H1 (cell line): ENCODE results near the gene MAGI2. TPM values are rescaled to one million over a fixed set of nuclear protein-coding genes. Genes with fewer than 3 reads are reported as not detected.

ENCODE experiments used
- CTCF ChIA-PET: fragments of 300-600 bp; sonication (Branson Sonifier 250); formaldehyde crosslinking; loops from one replicate; lab custom pipeline; 2021; ENCODE audit not compliant: partially characterized antibody; lab: Charles Lee
- POLR2A ChIA-PET: fragments of 300-600 bp; sonication (Branson Sonifier 250); formaldehyde crosslinking; loops from one replicate; lab custom pipeline; 2021; ENCODE audit warnings: inconsistent platforms; ENCODE audit not compliant: partially characterized antibody; lab: Charles Lee
- DNase-seq, 2 experiments: peaks; one replicate each; pipeline versions ENCODE4 v3.0.0 to v3.0.0-alpha.2; 2010 to 2022; ENCODE audit warnings: low spot score in 2 of 2, low read depth in 1 of 2, mixed read lengths in 1 of 2
- FAIRE-seq: peaks from 2 replicates; lab custom pipeline; 2011; peaks lifted over from hg19 to GRCh38; lab: Jason Lieb, UNC
- H2AFZ ChIP-seq: 2 replicates; pipeline ENCODE4 v1.8.1; 2012; ENCODE audit warnings: low read length, inconsistent platforms
- H2AK5ac ChIP-seq: 2 replicates; pipeline ENCODE4 v1.6.1; 2013; ENCODE audit warnings: low read depth, low read length
- H2BK120ac ChIP-seq: replicated peaks from 2 replicates; pipeline ENCODE3; 2013; ENCODE audit warnings: low read depth, low read length, inconsistent platforms
- H2BK12ac ChIP-seq: 2 replicates; pipeline ENCODE4 v1.6.1; 2013; ENCODE audit warnings: low read depth, low read length
- H2BK15ac ChIP-seq: 2 replicates; pipeline ENCODE4 v1.6.1; 2013; ENCODE audit warnings: low read length
- H2BK20ac ChIP-seq: 2 replicates; pipeline ENCODE4 v1.6.1; 2013; ENCODE audit warnings: low read length
- H2BK5ac ChIP-seq: 2 replicates; pipeline ENCODE4 v1.6.1; 2013; ENCODE audit warnings: low read depth, low read length
- H3K14ac ChIP-seq: 2 replicates; pipeline ENCODE4 v1.6.1; 2013; ENCODE audit warnings: inconsistent platforms; ENCODE audit not compliant: insufficient read length
- H3K18ac ChIP-seq: 2 replicates; pipeline ENCODE4 v1.6.1; 2013; ENCODE audit warnings: low read length; ENCODE audit errors: extremely low read depth
- H3K23ac ChIP-seq: 2 replicates; pipeline ENCODE4 v1.6.1; 2013; ENCODE audit warnings: inconsistent platforms; ENCODE audit not compliant: insufficient read length
- H3K23me2 ChIP-seq: 2 replicates; pipeline ENCODE4 v1.6.1; 2013; ENCODE audit warnings: low read depth, low read length
- H3K27ac ChIP-seq: 2 replicates; pipeline ENCODE4 v1.6.1; 2011; ENCODE audit warnings: low read depth, low read length, inconsistent platforms
- H3K27me3 ChIP-seq, 4 experiments: replicated peaks in 1 of 4; 1 replicate in 1 of 4; 2 replicates in 3 of 4; pipeline versions ENCODE4 v1.6.1 to v1.8.1; 2011 to 2013; ENCODE audit warnings: low read length in 3 of 4, mild to moderate bottlenecking in 3 of 4, inconsistent platforms in 2 of 4, mixed read lengths in 2 of 4, moderate library complexity in 1 of 4; ENCODE audit not compliant: control insufficient read depth in 3 of 4, insufficient read depth in 3 of 4; ENCODE audit errors: extremely low read depth in 1 of 4
- H3K36me3 ChIP-seq, 4 experiments: 2 replicates each; pipeline versions ENCODE4 v1.6.1 to v1.8.1; 2011 to 2013; ENCODE audit warnings: mild to moderate bottlenecking in 4 of 4, low read length in 3 of 4, moderate library complexity in 2 of 4, control low read depth in 1 of 4, inconsistent platforms in 1 of 4; ENCODE audit not compliant: insufficient read depth in 4 of 4, control insufficient read depth in 2 of 4
- H3K4ac ChIP-seq: replicated peaks from 2 replicates; pipeline ENCODE3; 2013; ENCODE audit warnings: low read length, low read depth, mixed read lengths, inconsistent platforms; ENCODE audit not compliant: insufficient read length
- H3K4me1 ChIP-seq, 4 experiments: replicated peaks in 1 of 4; 1 replicate in 1 of 4; 2 replicates in 3 of 4; pipeline versions ENCODE4 v1.6.1 to v1.8.1; 2011 to 2013; ENCODE audit warnings: low read length in 3 of 4, inconsistent platforms in 2 of 4, mixed read lengths in 1 of 4; ENCODE audit not compliant: insufficient read depth in 4 of 4, control insufficient read depth in 3 of 4
- H3K4me2 ChIP-seq, 2 experiments: 2 replicates each; pipeline versions ENCODE4 v1.6.1 to v1.8.1; 2011 to 2013; ENCODE audit warnings: low read depth in 2 of 2, low read length in 2 of 2, control low read depth in 1 of 2, inconsistent platforms in 1 of 2, mild to moderate bottlenecking in 1 of 2; ENCODE audit not compliant: insufficient read depth in 1 of 2
- H3K4me3 ChIP-seq, 4 experiments: fragments of 200-600, 300-600 bp in 1 of 4; sonication (generic), shearing (Covaris generic), sonication (Bioruptor Twin) in 1 of 4; 2 replicates each; pipeline versions ENCODE4 v1.5.1 to v1.8.1; 2011 to 2016; ENCODE audit warnings: low read length in 4 of 4, low read depth in 3 of 4, control low read depth in 2 of 4, inconsistent platforms in 2 of 4, mild to moderate bottlenecking in 2 of 4, mixed read lengths in 1 of 4, moderate library complexity in 1 of 4; ENCODE audit not compliant: insufficient read depth in 2 of 4; ENCODE audit errors: extremely low read depth in 1 of 4
- H3K56ac ChIP-seq: replicated peaks from 2 replicates; pipeline ENCODE3; 2013; ENCODE audit warnings: low read depth, mild to moderate bottlenecking, mixed read lengths, low read length, inconsistent platforms; ENCODE audit not compliant: insufficient read length
- H3K79me1 ChIP-seq: 2 replicates; pipeline ENCODE4 v1.6.1; 2013; ENCODE audit warnings: low read depth, low read length, control low read depth
- H3K79me2 ChIP-seq, 2 experiments: 2 replicates each; pipeline versions ENCODE4 v1.6.1 to v1.8.1; 2012 to 2013; ENCODE audit warnings: low read length in 2 of 2, mild to moderate bottlenecking in 2 of 2, inconsistent platforms in 1 of 2; ENCODE audit not compliant: insufficient read depth in 2 of 2, control insufficient read depth in 1 of 2
- H3K9ac ChIP-seq, 4 experiments: replicated peaks in 1 of 4; 1 replicate in 1 of 4; 2 replicates in 3 of 4; pipeline versions ENCODE4 v1.6.1 to v1.8.1; 2011 to 2013; ENCODE audit warnings: low read depth in 3 of 4, low read length in 3 of 4, control low read depth in 2 of 4, mild to moderate bottlenecking in 2 of 4, moderate library complexity in 2 of 4, inconsistent platforms in 1 of 4; ENCODE audit errors: extremely low read depth in 1 of 4
- H3K9me3 ChIP-seq, 2 experiments: 2 replicates each; pipeline versions ENCODE4 v1.6.1 to v1.8.1; 2012 to 2013; ENCODE audit warnings: mild to moderate bottlenecking in 2 of 2, moderate library complexity in 2 of 2, control low read depth in 1 of 2, inconsistent platforms in 1 of 2, low read depth in 1 of 2, low read length in 1 of 2, mixed read lengths in 1 of 2; ENCODE audit not compliant: insufficient read depth in 2 of 2
- H4K20me1 ChIP-seq, 2 experiments: replicated peaks in 1 of 2; 2 replicates each; pipeline versions ENCODE3 to v1.8.1; 2011 to 2013; ENCODE audit warnings: inconsistent platforms in 2 of 2, low read length in 2 of 2, mild to moderate bottlenecking in 1 of 2; ENCODE audit not compliant: insufficient read depth in 2 of 2, control insufficient read depth in 1 of 2
- H4K5ac ChIP-seq: 2 replicates; pipeline ENCODE4 v1.6.1; 2013; ENCODE audit warnings: low read length, low read depth, mixed read lengths, inconsistent platforms; ENCODE audit not compliant: insufficient read length
- H4K8ac ChIP-seq: 2 replicates; pipeline ENCODE4 v1.8.0; 2013; ENCODE audit warnings: mild to moderate bottlenecking, moderate library complexity, low read length, inconsistent platforms; ENCODE audit not compliant: insufficient read depth; ENCODE audit errors: extremely low read depth
- H4K91ac ChIP-seq: replicated peaks from 2 replicates; pipeline ENCODE3; 2013; ENCODE audit warnings: low read length, mixed read lengths, inconsistent platforms; ENCODE audit not compliant: insufficient read length
- FOSL1 ChIP-seq: IDR thresholded peaks from 2 replicates; pipeline ENCODE4 v1.6.1; 2011; ENCODE audit warnings: mild to moderate bottlenecking, low read depth, low read length, moderate library complexity; ENCODE audit not compliant: insufficient read depth
- TBP ChIP-seq: IDR thresholded peaks from 2 replicates; pipeline ENCODE4 v1.6.1; 2011; ENCODE audit warnings: low read depth, low read length, improper control_type of control experiment
- WGBS, 2 experiments: shearing (Covaris generic) in 1 of 2; methylation state at CpG; one replicate each; pipeline versions ENCODE4 v1.1.6 to v1.1.7; 2013 to 2015; ENCODE audit warnings: low lambda C conversion rate in 2 of 2, mixed read lengths in 2 of 2, inconsistent platforms in 1 of 2, low coverage in 1 of 2, missing lambda C conversion rate in 1 of 2; ENCODE audit not compliant: insufficient replicate concordance in 2 of 2, insufficient coverage in 1 of 2, insufficient read length in 1 of 2; ENCODE audit errors: extremely low coverage in 1 of 2, missing lambda C conversion rate in 1 of 2; 5-methylcytosine and 5-hydroxymethylcytosine counted together
- polyA plus RNA-seq, 7 experiments: library from polyadenylated mRNA; depleted of rRNA in 3 of 7; stranded (reverse) in 5 of 7; unstranded in 2 of 7; fragments of >200 nt in 5 of 7; fragments of 200-250 nt in 2 of 7; gene quantifications; 1 replicate in 5 of 7; 2 replicates in 1 of 7; 4 replicates in 1 of 7; pipeline versions ENCODE4 v1.2.1 to v1.2.3, GENCODE V29; 2011 to 2013; ENCODE audit warnings: missing spikeins in 2 of 7, mixed read lengths in 2 of 7
- total RNA-seq: library from RNA; stranded (reverse); fragmentation: NEBNext Ultra II Directional; extraction: Animal tissue kit (Norgen Biotek cat#: 25700); gene quantifications from 2 replicates; pipeline ENCODE4 v1.2.1, GENCODE V29; 2021
- TF ChIP-seq, protein P1 (sequence below): IDR thresholded peaks from 2 replicates; pipeline ENCODE4 v1.6.1; 2012; ENCODE audit warnings: low read length, inconsistent platforms

Gene MAGI2
- total and polyA plus RNA-seq, 2 of the 8 experiments (the other 6 are each of a cell fraction or from before 2014, with no cell fraction given): 6.0 to 27.3 TPM

DNA sequence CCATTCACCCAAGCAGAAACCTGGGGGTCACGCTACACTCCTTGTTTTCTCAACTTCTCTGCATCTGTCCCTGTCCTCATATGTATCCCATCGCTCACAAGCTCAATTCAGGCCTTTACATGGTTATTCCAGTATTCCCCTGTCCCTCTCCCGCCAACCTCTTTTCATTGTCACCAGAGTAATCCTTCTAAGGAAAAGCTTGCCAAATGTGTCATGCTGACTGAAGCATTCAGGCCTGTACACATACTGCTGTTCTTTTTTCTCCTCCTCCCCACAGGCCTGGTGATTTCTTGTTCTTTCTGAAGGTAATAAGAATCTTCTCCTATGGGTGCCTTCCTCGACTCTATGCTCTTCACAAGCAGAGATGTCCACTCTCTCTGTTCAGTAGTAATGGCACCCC is 1372.7 kb downstream of the MAGI2 start:
- H3K4me3 ChIP-seq: no peak overlapping the region
- H3K4me1 ChIP-seq: peaks cover 0 to 7% (median 2%) of the 10 kb centered on the region in 4 experiments; a peak in 2 of 7 replicates
- H4K8ac ChIP-seq: no peak overlapping the region
- H2BK12ac ChIP-seq: no peak overlapping the region
- no peak overlapping the region for H2AK5ac ChIP-seq
- H3K23me2 ChIP-seq: no peaks in the 10 kb centered on the region
- POLR2A ChIA-PET: interaction anchor here (1.2 kb wide), 1 partner anchor 62 kb away, joined by 3 read pairs; no protein-coding TSS in a partner anchor
- CTCF ChIA-PET: interaction anchor here (0.6 to 5.7 kb wide), 12 partner anchors 10 to 143 kb away, joined by 3 to 35 read pairs (median 3); no protein-coding TSS in a partner anchor
- no peak overlapping the region for H3K14ac ChIP-seq
- H4K20me1 ChIP-seq: no peaks in the 10 kb centered on the region
- no peak overlapping the region for H3K18ac ChIP-seq
- WGBS, 2 experiments: 86% methylated on average over 4 of the region's 4 CpGs; no CpG with 5 or more reads in 1 of the 2 experiments
- DNase-seq (no peak), FAIRE-seq (no peak)
- no peak overlapping the region for H2BK5ac ChIP-seq
- H2BK15ac ChIP-seq: no peak overlapping the region
- no peak overlapping the region for H3K27ac ChIP-seq
- H3K23ac ChIP-seq: no peak overlapping the region
- no peak overlapping the region for H4K5ac ChIP-seq
- H3K9ac ChIP-seq: no peak overlapping the region
- no peak overlapping the region for H3K56ac ChIP-seq
- H2AFZ ChIP-seq: no peak overlapping the region
- no peaks in the 10 kb centered on the region for H3K79me1 ChIP-seq
- no peak overlapping the region for H4K91ac ChIP-seq
- no peaks in the 10 kb centered on the region; a peak in 1 of 8 replicates for H3K36me3 ChIP-seq
- H3K9me3 ChIP-seq: no peaks in the 10 kb centered on the region
- no peak overlapping the region for H3K4ac ChIP-seq
- no peak overlapping the region for H2BK120ac ChIP-seq
- H3K27me3 ChIP-seq: peaks cover 0 to 8% (median 3%) of the 10 kb centered on the region in 4 experiments; a peak in 4 of 7 replicates
- H3K4me2 ChIP-seq: no peak overlapping the region
- H3K79me2 ChIP-seq: no peaks in the 10 kb centered on the region
- TF ChIP-seq, protein P1, sequence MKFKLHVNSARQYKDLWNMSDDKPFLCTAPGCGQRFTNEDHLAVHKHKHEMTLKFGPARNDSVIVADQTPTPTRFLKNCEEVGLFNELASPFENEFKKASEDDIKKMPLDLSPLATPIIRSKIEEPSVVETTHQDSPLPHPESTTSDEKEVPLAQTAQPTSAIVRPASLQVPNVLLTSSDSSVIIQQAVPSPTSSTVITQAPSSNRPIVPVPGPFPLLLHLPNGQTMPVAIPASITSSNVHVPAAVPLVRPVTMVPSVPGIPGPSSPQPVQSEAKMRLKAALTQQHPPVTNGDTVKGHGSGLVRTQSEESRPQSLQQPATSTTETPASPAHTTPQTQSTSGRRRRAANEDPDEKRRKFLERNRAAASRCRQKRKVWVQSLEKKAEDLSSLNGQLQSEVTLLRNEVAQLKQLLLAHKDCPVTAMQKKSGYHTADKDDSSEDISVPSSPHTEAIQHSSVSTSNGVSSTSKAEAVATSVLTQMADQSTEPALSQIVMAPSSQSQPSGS: no peak
- TF ChIP-seq TBP (no peak), FOSL1 (no peak)
- no peak overlapping the region for H2BK20ac ChIP-seq
